ENCODE results near the gene SH3D21. TPM values are rescaled to one million over a fixed set of nuclear protein-coding genes. Genes with fewer than 3 reads are reported as not detected.

SH3D21 gene
- total RNA-seq, 1 donor from 2014 or later = 15.7 TPM

- no peaks in the 10 kb centered on the region for H3K9me3 Mint-ChIP-seq
- H3K36me3 Mint-ChIP-seq = peaks cover 24% of the 10 kb centered on the region
- peaks cover 9% of the 10 kb centered on the region for H3K4me1 Mint-ChIP-seq (ENCODE audit: unreplicated experiment)
- TF ChIP-seq CTCF (conservative IDR thresholded peaks at IDR 0.05) = no peak
- peak overlapping the region; percentile 56 for H3K27ac Mint-ChIP-seq
- no peak overlapping the region for H3K4me3 Mint-ChIP-seq
- H3K27me3 Mint-ChIP-seq = no peaks in the 10 kb centered on the region
- no peak for DNase-seq (ENCODE audit: extremely low spot score, unreplicated experiment)
Observed at GRCh38 chr1:36269408-36269838, 36.7 kb upstream of the SH3D21 start.

- DNase-seq (ENCODE audit: extremely low spot score, unreplicated experiment) = no peak
- Mint-ChIP-seq H3K4me3 (no peak overlapping the region), H3K4me1 (ENCODE audit: unreplicated experiment) (peaks cover 5% of the 10 kb centered on the region), H3K9me3 (no peaks in the 10 kb centered on the region), H3K36me3 (peaks cover 22% of the 10 kb centered on the region), H3K27me3 (no peaks in the 10 kb centered on the region), H3K27ac (no peak overlapping the region)
- no peak for TF ChIP-seq CTCF (conservative IDR thresholded peaks at IDR 0.05)
Observed at GRCh38 chr1:36273024-36273423, 33.1 kb upstream of the SH3D21 start.

- no peak overlapping the region for H3K27ac Mint-ChIP-seq
- H3K4me1 Mint-ChIP-seq (ENCODE audit: unreplicated experiment) = peaks cover 2% of the 10 kb centered on the region
- H3K9me3 Mint-ChIP-seq = no peaks in the 10 kb centered on the region
- no peak for TF ChIP-seq CTCF (conservative IDR thresholded peaks at IDR 0.05)
- no peak for DNase-seq (ENCODE audit: extremely low spot score, unreplicated experiment)
- no peaks in the 10 kb centered on the region for H3K27me3 Mint-ChIP-seq
- H3K4me3 Mint-ChIP-seq = no peak overlapping the region
- H3K36me3 Mint-ChIP-seq = peaks cover 18% of the 10 kb centered on the region
Observed at GRCh38 chr1:36274201-36274600, 32.0 kb upstream of the SH3D21 start.

GRCh38 chr1:36276688-36277087 lies 29.5 kb upstream of the SH3D21 start:
- no peak overlapping the region for H3K4me3 Mint-ChIP-seq
- no peak for TF ChIP-seq CTCF (conservative IDR thresholded peaks at IDR 0.05)
- no peak overlapping the region for H3K27ac Mint-ChIP-seq
- no peaks in the 10 kb centered on the region for H3K9me3 Mint-ChIP-seq
- H3K4me1 Mint-ChIP-seq (ENCODE audit: unreplicated experiment) = no peaks in the 10 kb centered on the region
- H3K36me3 Mint-ChIP-seq = peaks cover 13% of the 10 kb centered on the region
- DNase-seq (ENCODE audit: extremely low spot score, unreplicated experiment) = no peak
- H3K27me3 Mint-ChIP-seq = no peaks in the 10 kb centered on the region

GRCh38 chr1:36279110-36279788 lies 26.9 kb upstream of the SH3D21 start:
- Mint-ChIP-seq H3K9me3 (no peaks in the 10 kb centered on the region), H3K36me3 (peaks cover 7% of the 10 kb centered on the region), H3K27ac (no peak overlapping the region), H3K4me3 (no peak overlapping the region), H3K27me3 (no peaks in the 10 kb centered on the region), H3K4me1 (ENCODE audit: unreplicated experiment) (peaks cover 9% of the 10 kb centered on the region)
- no peak for DNase-seq (ENCODE audit: extremely low spot score, unreplicated experiment)
- no peak for TF ChIP-seq CTCF (conservative IDR thresholded peaks at IDR 0.05)

Data from type B pancreatic cell (in vitro differentiated cells).